GM19463 (cell line): ENCODE data around the gene ZNF652.
"Not testable (repeated sequence)": the region's sequence is repeated elsewhere in the genome, so short reads cannot be mapped to it uniquely, and the experiment has no call there.

Source experiments
- ATAC-seq: cut with Tn5 transposase; IDR thresholded peaks from one replicate; pipeline ENCODE4 v1.9.1; 2021; ENCODE audit warnings: mild to moderate bottlenecking, moderate library complexity; ENCODE audit not compliant: unreplicated experiment

Gene ZNF652

DNA sequence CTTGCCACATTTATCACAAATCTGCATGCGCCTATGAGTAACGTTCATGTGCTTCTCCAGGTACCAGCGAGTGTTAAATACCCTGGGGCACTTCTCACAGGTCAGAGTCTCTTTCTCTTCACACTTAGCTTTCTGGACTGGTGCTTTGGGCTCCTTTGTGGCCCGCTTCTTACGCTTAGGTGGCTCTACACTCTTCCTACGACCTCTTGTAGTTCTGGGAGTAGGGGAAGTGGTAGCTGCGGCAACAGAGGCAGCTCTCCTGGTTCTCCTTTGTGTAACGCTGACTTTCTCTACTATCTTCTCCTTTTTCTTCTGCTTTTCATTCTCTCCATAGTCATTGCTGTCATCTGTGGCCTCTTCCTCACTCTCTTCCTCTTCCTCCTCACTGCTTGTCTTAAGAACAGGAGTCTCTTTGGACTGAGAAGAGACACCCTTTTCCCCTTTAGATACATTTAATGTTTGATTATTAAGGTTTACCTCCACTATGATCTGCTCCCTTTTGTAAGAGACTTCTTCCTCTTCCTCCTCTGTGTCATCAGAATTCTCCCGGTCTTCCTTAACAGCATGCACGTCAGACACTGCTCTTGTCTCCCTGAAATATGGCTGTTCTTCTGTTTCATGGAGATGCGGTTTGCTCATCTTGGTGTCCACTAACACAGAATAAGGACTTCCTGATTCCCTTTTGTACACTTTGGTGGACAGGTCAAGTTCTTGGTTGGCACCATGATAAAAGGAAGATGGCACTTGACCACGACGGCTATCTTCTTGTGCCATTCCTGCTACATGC lies 45.0 kb downstream of the ZNF652 start:
- ATAC-seq, result no peak

- no peak for ATAC-seq
These were observed 45.8 kb downstream of the ZNF652 start for GRCh38 chr17:49316258-49316570.

GRCh38 chr17:49315551-49316257 lies 46.3 kb downstream of the ZNF652 start:
- ATAC-seq, result no peak

GRCh38 chr17:49312722-49313121 lies 49.3 kb downstream of the ZNF652 start:
- ATAC-seq, result no peak

GRCh38 chr17:49299996-49300395 lies 62.1 kb downstream of the ZNF652 start:
- ATAC-seq, result no peak

- no peak for ATAC-seq
These were observed 63.6 kb downstream of the ZNF652 start for GRCh38 chr17:49298371-49298976.

DNA sequence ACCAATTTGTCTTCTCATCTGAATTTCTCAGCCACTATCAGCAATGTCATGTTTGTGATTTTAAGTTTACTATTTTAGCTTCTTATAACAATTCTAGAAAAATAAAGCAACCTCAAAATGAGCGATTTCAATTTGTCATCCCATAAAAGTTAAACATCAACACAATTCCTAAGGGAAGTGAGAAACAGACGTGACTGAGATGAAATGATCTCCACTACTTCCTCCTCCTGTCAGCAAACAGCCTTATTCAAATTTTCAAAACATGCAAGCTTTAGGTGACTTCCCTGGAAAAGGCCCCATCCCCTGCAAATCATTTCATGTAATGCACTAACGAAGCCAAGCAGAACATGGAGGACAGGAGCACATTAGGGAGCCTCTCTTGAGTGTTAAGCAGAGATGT lies 64.9 kb downstream of the ZNF652 start:
- ATAC-seq, result no peak

- ATAC-seq, result no peak
These were observed 67.9 kb downstream of the ZNF652 start for GRCh38 chr17:49294122-49294521.

GRCh38 chr17:49292901-49293300 lies 69.1 kb downstream of the ZNF652 start:
- ATAC-seq, result no peak

DNA sequence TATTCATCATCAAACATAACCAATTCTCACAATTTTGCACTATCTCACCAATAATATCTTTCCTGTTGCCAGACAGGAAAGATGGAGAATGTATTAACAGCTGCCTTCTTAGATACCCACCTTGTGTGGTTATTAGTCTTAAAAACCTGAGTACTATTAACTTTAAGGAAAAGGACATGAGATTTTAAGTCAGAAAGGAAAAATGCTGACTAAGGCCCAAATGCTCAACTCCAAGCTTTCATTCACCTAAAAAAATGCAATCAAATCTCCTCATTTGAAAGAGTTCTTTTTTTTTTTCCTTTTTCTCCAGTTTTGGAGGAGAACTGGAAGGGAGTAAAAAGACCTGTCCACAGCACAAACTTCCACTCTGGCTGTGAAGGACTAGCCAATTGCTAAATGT lies 70.1 kb downstream of the ZNF652 start:
- no peak for ATAC-seq

DNA sequence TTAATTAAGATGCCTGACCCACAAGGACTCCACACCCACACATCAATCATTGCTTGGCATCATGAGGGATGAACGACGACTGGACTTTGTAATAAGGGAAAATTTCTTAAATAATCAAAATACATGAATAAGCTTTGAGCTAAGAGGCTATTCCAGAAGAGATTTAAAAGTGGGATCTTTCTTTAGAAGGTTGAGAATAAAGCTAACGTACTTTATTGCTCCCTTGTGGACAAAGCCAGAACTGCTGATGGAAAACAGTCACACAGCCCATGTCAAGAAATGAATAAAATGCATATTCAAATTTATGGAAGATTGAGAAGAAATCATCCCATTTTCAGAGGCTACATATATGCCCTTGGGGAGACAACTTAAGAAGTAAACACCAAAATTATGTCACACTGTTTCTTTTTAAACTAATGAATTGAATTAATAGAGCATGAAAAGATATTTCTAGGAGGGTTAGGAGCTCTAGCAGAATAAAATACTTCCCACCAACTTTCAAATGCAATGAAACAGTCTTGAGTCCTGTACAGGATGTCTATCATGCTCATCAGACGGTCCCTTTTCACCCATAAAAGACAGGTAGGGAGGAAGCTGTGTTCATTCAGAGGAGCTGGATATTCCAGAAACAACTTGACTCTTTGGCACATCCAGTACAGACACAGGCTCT lies 71.2 kb downstream of the ZNF652 start:
- ATAC-seq, result no peak

DNA sequence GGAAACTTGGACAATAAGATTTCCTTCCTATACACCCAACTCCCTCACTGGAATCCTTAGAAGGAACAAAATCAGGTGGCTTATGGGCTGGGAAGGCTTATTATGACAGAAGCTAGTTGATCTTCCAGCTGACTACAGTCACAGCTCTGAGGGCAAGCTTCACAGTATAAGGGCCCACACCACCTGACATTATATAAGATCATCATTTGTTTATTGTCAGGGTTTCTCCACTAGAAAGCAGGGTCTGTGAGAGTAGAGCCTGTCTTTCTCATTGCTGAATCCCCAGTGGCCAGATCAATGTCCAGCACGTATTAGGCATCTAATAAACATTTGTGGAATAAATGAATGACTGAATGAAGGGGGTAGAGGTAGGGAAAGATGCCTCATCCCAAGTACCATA lies 73.7 kb downstream of the ZNF652 start:
- ATAC-seq, result no peak

DNA sequence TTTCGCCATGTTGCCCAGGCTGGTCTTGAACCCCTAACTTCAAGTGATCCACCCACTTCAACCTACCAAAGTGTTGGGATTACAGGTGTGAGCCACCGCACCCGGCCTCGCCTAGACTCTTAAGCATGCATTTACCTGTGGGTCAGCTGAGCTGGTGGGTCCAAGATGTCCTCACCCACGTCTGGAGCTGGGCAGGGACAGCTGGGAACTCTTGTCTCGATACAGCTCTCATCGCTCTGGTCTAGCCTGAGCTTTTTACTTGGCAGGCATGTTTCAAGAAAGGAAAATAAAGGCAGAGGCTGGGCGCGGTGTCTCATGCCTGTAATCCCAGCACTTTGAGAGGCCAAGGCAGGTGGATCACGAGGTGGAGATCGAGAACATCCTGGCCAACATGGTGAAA lies 74.6 kb downstream of the ZNF652 start:
- ATAC-seq, result no peak

DNA sequence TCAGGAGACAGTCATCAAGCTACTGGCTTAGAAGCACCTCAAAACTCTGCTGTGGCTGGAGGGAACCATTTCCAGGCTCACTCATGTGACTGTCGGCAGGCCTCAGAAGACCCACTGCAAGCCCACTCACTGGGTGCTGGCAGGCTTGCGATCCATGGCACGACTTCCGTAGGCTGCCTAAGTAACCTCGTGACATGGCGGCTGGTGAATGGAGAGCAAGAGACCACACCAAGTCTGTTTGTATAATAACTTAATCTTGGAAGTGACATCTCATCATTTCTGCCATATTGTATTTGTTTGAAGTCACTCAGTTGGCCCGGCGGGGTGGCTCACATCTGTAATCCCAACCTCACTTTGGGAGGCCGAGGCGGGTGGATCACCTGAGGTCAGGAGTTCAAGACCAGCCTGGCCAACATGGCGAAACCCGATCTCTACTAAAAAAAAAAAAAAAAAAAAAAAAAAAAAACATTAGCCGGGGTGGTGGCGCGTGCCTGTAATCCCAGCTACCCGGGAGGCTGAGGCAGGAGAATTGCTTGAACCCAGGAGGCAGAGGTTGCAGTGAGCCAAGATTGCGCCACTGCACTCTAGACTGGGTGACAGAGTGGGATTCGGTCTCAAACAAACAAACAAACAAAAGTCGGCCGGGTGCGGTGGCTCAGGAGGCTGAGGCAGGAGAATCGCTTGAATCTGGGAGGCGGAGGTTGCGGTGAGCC lies 75.6 kb downstream of the ZNF652 start:
- not testable (repeated sequence) for ATAC-seq

DNA sequence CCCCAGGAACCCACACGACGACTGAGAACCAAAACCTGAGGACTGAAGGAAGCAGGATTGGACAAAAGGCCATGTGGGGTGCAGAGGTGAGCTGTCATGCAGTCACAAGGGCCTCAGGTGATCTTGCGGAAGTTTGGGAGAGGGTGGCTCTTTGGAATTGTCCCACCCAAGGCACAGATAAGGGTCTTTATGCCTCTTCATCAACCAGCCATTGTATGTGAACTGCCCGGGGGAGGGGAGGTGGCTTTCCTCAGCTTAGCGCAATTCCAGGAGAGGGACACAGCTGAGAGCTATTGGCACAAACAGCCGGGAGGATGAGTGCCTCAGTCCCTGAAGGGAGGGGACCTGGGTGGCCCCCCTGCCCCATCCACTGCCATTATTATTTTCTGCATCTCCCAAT lies 76.3 kb downstream of the ZNF652 start:
- no peak for ATAC-seq

DNA sequence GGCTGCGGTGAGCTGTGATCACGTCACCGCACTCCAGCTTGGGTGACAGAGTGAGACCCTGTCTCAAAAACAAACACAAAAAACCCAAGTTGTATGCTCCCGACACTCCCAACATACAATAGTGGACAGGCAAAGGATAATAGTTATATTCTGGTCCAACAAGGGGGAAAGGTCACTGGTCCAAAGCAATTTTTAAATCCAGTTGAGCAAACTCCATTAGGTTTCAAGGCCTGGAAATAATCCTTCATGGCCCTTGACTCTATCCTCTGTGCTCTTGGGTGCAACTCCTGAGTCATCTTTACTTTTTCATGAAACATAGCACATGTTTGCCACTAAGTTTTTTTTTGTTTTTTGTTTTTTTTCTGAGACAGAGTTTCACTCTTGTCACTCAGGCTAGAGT lies 81.1 kb downstream of the ZNF652 start:
- no peak for ATAC-seq

GRCh38 chr17:49280061-49280460 lies 82.0 kb downstream of the ZNF652 start:
- no peak for ATAC-seq

DNA sequence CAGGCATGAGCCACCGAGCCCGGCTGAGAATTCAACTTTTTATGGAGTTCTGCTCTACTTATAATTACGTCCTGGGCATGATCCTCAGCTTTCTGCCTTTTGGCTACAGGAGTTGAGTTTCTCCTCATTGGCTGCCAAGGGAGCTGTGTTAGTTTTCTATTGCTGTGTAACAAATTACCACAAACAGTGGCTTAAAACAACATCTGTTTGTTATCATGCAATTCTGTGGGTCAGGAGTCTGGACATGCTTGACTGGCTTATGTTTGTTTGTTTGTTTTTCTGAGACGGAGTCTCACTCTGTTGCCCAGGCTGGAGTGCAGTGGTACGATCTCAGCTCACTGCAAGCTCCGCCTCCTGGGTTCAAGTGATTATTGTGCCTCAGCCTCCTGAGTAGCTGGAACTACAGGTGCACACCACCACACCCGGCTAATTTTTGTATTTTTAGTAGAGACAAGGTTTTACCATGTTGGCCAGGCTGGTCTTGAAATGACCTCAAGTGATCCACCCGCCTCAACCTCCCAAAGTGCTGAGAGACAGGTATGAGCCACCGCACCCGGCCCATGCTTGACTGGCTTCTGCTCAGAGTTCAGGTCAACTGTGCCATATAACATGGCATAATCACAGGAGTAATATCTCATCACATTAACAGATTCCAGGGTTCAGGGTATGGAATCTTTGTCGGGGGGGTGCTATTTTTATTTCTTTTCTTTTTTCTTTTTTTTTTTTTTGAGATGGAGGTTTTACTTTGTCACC lies 82.6 kb downstream of the ZNF652 start:
- not testable (repeated sequence) for ATAC-seq

GRCh38 chr17:49278076-49278475 lies 84.0 kb downstream of the ZNF652 start:
- no peak for ATAC-seq

DNA sequence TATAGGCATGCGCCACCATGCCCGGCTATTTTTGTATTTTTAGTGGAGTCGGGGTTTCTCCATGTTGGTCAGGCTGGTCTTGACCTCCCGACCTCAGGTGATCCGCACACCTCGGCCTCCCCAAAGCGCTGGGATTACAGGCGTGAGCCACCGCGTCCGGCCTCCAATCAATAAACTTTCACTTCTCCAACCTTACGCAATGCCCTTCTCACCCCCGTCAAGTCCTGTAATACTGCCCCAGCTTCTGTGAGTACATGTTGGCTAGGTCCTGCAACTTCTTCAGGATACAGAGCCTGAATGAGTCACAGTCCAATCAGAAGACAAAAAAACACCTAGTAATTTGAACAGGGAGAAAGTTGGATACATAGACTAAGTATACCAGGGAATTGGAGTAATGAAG lies 84.4 kb downstream of the ZNF652 start:
- no peak for ATAC-seq
